Measurements from ENCODE around the gene MED27.

Gene MED27

DNA sequence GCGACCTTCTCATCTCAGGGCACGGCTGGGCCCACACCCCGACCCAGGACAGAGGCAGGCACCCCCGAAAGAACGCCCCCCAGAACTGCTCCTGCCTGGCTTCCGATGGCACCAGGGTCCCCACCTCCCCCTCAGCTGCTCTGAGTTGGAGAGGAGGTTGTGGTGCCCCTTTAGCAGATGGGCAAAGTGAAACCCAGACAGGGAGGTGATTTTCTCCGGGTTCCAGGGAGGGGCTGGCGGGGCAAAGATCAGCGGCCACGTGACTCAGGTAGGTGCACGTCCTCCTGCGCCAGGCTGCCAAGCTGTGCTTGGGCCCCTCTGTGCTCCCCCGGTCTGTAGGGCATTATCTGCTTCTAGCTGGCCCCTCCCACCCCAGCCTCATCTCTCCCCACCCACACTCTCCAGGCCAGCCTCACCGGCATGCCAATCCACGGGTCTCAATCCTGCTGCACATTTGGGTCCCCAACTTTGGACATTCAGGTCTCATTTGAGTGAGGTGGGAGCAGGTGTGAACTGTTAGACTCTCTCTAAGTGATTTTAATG is 254.6 kb downstream of the MED27 start:
- no peak overlapping the region for H3K27ac ChIP-seq (ENCODE audit: low read length)
- TF ChIP-seq EZH2 (IDR thresholded peaks at IDR 0.05; ENCODE audit: borderline replicate concordance, low read depth, low read length, severe bottlenecking), result no peak
- ATAC-seq (ENCODE audit: insufficient read depth, low read depth) (no peak), DNase-seq (no peak)
- H3K4me1 ChIP-seq (ENCODE audit: insufficient read depth, low read length), result no peaks in the 10 kb centered on the region
- no peaks in the 10 kb centered on the region for H3K27me3 ChIP-seq (ENCODE audit: insufficient read depth, low read length, poor library complexity)
- H3K36me3 ChIP-seq (ENCODE audit: insufficient read depth, low read length), result no peaks in the 10 kb centered on the region
- no peak overlapping the region for H3K9ac ChIP-seq (ENCODE audit: low read depth, low read length)
- no peak overlapping the region for H3K4me3 ChIP-seq (ENCODE audit: low read depth in 1 of 2, low read length in 2 of 2)
- no peaks in the 10 kb centered on the region; the same call in 1 of the 2 replicates for H4K20me1 ChIP-seq (ENCODE audit: insufficient read depth, low read length)
- no peak overlapping the region for H3K4me2 ChIP-seq (ENCODE audit: insufficient read depth, low read length)
- no peak overlapping the region for H2AFZ ChIP-seq (ENCODE audit: low read depth, low read length)
- no peaks in the 10 kb centered on the region for H3K9me3 ChIP-seq (ENCODE audit: insufficient read depth, low read length, severe bottlenecking)
- H3K79me2 ChIP-seq (ENCODE audit: insufficient read depth, low read length), result no peaks in the 10 kb centered on the region

- Histone ChIP-seq H2AFZ (ENCODE audit: low read depth, low read length) (no peak overlapping the region), H3K27me3 (ENCODE audit: insufficient read depth, low read length, poor library complexity) (no peaks in the 10 kb centered on the region), H3K27ac (ENCODE audit: low read length) (no peak overlapping the region), H3K4me3 (ENCODE audit: low read depth in 1 of 2, low read length in 2 of 2) (no peak overlapping the region), H3K36me3 (ENCODE audit: insufficient read depth, low read length) (no peaks in the 10 kb centered on the region), H3K9ac (ENCODE audit: low read depth, low read length) (no peak overlapping the region), H3K9me3 (ENCODE audit: insufficient read depth, low read length, severe bottlenecking) (no peaks in the 10 kb centered on the region), H3K79me2 (ENCODE audit: insufficient read depth, low read length) (no peaks in the 10 kb centered on the region), H3K4me2 (ENCODE audit: insufficient read depth, low read length) (no peak overlapping the region), H4K20me1 (ENCODE audit: insufficient read depth, low read length) (no peaks in the 10 kb centered on the region; the same call in 1 of the 2 replicates), H3K4me1 (ENCODE audit: insufficient read depth, low read length) (no peaks in the 10 kb centered on the region)
- ATAC-seq (ENCODE audit: insufficient read depth, low read depth) (no peak), DNase-seq (no peak)
- no peak for TF ChIP-seq EZH2 (IDR thresholded peaks at IDR 0.05; ENCODE audit: borderline replicate concordance, low read depth, low read length, severe bottlenecking)
- TF ChIP-seq CTCF (IDR thresholded peaks at IDR 0.05; ENCODE audit: borderline replicate concordance, extremely low read depth, low read length, poor library complexity, severe bottlenecking), result no peak
These were observed 255.5 kb downstream of the MED27 start for GRCh38 chr9:131824155-131824594.

DNA sequence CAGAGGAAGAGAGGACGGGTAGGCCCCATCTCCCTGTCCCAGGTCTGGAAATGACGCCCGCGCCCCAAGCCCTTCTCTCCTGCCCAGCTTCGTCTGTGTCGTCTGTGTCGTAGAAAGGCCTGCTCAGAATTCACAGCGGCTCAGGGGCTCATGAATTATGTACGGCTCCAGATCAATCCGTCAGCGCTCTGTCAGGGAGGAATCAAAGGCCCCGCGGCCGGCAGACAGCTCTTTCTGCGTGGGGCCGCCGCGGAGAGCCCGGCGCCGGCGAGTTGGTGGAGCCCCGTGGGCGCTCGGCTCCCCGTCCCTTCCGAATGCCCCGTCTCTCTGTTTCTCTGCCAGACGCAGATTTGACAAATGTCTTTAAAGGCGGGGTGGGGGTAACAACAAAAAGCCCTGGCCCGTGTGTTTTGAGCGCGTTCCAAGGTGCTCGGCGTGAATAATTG is 255.9 kb downstream of the MED27 start:
- Histone ChIP-seq H3K9me3 (ENCODE audit: insufficient read depth, low read length, severe bottlenecking) (no peaks in the 10 kb centered on the region), H3K27me3 (ENCODE audit: insufficient read depth, low read length, poor library complexity) (no peaks in the 10 kb centered on the region), H2AFZ (ENCODE audit: low read depth, low read length) (no peak overlapping the region)

More for the DNA sequence above, 255.9 kb downstream of the MED27 start:
- DNase-seq (no peak), ATAC-seq (ENCODE audit: insufficient read depth, low read depth) (no peak)
- H3K36me3 ChIP-seq (ENCODE audit: insufficient read depth, low read length), result no peaks in the 10 kb centered on the region
- H3K79me2 ChIP-seq (ENCODE audit: insufficient read depth, low read length), result no peaks in the 10 kb centered on the region
- no peak overlapping the region for H3K27ac ChIP-seq (ENCODE audit: low read length)
- no peak overlapping the region for H3K4me3 ChIP-seq (ENCODE audit: low read depth in 1 of 2, low read length in 2 of 2)
- no peak for TF ChIP-seq CTCF (IDR thresholded peaks at IDR 0.05; ENCODE audit: borderline replicate concordance, extremely low read depth, low read length, poor library complexity, severe bottlenecking)
- TF ChIP-seq EZH2 (IDR thresholded peaks at IDR 0.05; ENCODE audit: borderline replicate concordance, low read depth, low read length, severe bottlenecking), result no peak
- no peaks in the 10 kb centered on the region; the same call in 1 of the 2 replicates for H4K20me1 ChIP-seq (ENCODE audit: insufficient read depth, low read length)
- H3K4me1 ChIP-seq (ENCODE audit: insufficient read depth, low read length), result no peaks in the 10 kb centered on the region
- H3K4me2 ChIP-seq (ENCODE audit: insufficient read depth, low read length), result no peak overlapping the region
- no peak overlapping the region for H3K9ac ChIP-seq (ENCODE audit: low read depth, low read length)

All from DND-41 (cell line).